ELF-1 (cell line): Measurements from ENCODE around the gene GALNS.
A peak's percentile ranks its signal among the peaks of the same experiment; 100 is the strongest.

Source experiments
- DNase-seq: peaks from one replicate; pipeline ENCODE4 v3.0.0-alpha.2; 2016; ENCODE audit warnings: low read depth, low spot score

The GALNS gene

GRCh38 chr16:88857728-88858339 lies 1.1 kb upstream of the GALNS start:
- peak; percentile 73 for DNase-seq

DNA sequence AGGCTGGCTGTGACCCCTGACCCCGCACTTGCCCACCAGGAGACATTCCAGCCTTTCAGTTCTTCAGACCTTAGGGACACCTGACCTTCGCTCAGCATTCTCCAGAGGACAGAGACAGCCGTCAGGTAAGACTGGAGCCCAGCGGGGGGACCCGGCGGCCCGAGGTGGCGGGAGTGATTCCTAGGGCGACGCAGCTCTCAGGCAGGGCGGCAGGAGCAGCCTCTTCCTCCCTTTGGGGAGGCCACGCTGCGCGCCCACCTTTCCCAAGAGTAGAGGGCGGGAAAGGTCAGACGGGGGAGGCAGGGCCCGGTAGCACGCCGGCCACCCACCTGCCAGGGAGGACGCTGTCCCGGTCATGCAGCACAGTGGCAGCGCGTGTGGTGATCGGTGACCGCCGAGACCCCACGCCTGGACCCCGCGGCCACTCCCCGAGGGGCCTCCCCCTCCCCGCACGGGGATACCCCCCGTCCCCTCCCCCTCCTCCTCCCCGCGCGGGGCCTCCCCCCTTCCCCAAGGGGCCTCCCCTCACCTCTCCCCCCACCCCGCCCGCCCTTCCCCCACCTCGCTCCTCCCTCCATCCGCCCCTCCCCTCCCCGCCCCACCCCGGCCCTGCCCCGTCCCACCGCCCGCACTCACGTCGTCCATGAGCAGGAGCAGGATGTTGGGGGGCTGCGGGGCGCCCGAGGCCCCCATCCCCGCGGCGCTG lies 472 bp downstream of the GALNS start:
- peak; percentile 75 for DNase-seq

DNA sequence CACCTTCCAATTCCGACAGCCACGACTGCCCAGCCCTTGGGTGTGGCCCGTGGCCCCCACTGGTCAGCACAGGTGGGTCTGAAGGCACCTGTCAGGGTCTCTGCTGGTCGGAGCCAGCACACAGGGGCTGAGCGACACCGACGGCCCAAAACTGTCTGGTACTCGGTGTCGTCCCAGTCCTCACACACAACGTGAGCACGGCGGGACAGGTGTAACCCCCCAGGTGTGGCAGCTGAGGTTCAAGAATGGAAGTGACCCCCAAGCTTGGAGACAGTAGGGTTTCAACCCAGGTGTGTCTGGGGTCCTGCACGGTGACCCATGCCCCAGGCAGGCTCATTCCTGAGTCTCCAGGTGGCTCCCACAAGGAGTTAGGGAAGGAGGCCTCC lies 1.0 kb downstream of the GALNS start:
- no peak for DNase-seq

- DNase-seq, result no peak
Measured at GRCh38 chr16:88855176-88855575, 1.6 kb downstream of the GALNS start.

DNA sequence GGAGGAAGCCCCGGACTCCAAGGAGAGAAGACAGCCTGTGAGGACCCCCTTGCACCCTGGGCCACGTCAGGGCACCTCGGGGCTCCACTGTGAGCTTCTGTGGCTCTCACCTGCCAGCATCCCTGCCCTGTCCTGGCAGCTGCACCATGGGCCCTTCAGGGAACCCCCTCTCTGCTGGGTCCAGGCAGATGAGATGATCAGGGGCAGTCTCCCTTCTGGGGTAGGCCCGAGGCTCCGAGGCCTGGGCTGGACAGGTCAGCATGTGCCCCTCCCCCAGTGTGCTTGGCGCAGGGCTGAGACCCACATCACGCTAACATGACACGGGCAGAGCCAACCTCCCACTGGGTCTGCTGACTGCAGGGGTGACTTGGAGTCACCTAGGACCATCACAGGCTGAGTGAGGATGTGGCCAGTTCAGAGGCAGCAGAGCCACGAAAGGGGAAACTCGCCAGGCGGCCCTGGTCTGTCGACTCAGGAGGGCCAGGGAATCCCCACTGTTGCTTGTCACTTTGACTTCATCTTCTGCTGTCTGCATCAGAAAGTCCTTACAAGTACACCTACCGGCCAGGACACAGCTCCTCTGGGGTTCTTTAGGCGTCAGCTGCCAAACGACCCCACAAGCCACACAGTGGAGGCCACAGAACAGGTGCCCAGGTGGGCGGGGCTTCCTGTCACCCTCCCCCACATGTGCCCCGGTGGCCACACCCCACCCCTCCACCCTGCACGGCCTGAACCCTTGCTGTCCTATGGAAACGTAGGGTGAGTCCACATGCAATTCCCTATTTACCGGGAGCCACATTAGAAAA lies 2.2 kb downstream of the GALNS start:
- no peak for DNase-seq

GRCh38 chr16:88853325-88853941 lies 3.3 kb downstream of the GALNS start:
- no peak for DNase-seq

- DNase-seq, result no peak
Measured at GRCh38 chr16:88851616-88852015, 5.1 kb downstream of the GALNS start.

DNA sequence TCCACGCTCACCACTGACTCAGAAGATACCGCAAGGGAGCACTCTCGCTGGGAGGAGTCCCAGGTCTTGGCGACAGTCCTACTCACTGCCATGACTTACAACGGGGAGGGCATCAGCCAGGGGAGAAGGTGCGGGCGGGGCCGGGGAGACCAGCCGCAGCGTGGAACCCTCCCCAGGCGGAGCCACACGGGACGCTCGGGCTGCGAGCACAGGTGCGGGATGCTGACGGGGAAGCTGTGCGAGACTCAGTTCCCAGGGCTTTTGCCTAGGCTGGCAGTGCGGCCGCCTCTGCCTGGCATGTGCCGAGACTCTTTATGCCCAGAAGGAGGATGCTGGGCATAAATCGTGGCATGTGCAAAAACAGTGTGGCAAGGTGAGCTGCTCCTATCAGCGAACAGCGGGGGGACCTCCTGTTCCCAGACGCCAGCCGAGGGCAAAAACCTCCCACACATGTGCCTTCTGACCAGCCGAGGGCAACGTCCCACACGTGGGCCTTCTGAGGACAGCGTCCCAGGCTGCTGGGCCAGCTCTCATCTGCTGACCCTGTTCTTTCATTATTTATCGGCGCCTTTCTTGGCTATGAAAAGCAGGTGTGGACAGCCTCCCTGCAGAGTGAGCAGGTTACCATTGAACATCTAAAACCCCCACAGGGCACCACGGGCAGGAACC lies 6.1 kb downstream of the GALNS start:
- no peak for DNase-seq

- DNase-seq, result no peak
Measured at GRCh38 chr16:88848557-88848956, 8.2 kb downstream of the GALNS start.

DNA sequence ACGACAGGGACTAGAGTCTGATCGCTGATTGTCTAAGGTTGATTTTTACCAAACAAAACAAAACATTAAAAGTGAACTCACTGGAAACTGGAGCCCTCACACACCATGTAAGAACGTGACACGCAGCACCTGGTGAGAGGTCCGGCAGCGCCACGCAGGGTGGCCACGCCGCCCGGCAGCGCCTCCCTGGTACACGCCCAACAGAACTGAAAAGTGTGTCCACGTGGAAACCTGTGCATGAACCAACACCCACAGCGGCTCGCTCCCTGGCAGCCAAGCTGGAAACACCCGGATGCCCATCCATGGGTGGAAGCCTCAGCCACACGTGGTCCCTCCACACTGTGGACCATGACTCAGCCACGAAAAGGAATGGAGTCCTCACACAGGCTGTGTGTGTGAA lies 9.1 kb downstream of the GALNS start:
- no peak for DNase-seq

GRCh38 chr16:88846088-88846487 lies 10.7 kb downstream of the GALNS start:
- no peak for DNase-seq

DNA sequence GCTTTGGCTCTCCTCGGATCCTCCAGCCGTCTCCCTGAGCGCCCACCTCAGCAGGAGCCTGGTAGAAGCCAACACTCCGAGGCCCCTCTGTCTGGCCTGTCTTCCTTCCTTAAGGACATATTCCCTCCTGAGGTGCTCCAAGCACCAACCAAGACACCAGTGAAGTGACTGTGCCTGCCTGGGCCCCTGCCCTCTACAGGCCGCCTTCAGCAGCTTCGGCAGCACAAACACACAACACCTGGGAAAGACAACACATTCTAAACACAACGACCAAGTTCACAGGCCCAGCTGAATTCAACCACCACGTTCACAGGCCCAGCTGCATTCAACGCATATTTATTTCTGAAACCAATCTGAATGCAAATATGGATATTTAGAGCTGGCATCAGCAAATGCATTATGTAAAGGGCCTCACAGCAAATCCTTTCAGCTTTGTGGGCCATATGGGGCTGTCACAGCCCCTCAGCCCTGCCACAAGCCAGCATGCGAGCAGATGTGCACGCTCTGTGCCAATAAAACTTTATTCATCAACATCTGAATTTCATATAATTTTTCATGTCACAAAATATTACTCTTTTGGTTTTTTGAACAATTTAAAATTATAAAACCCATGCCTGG lies 12.2 kb downstream of the GALNS start:
- DNase-seq, result peak; percentile 18

DNA sequence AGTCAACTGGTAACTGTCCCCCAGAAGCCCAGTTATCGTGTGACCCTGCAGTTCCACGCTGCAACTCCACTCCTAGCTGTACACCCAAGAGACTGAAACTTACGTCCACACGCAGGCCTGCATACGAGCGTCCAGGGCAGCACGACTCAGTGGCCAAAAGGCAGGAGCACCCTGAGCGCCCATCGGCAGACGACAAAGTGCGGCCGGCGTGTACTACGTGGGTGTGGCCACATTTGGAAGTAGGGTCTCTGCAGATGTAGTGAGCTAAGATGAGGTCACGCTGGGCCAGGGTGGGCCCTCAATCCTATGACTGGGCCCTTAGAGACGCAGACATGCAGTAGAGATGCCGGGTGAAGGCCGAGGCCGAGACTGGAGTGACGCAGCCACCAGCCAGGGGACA lies 13.5 kb downstream of the GALNS start:
- no peak for DNase-seq

DNA sequence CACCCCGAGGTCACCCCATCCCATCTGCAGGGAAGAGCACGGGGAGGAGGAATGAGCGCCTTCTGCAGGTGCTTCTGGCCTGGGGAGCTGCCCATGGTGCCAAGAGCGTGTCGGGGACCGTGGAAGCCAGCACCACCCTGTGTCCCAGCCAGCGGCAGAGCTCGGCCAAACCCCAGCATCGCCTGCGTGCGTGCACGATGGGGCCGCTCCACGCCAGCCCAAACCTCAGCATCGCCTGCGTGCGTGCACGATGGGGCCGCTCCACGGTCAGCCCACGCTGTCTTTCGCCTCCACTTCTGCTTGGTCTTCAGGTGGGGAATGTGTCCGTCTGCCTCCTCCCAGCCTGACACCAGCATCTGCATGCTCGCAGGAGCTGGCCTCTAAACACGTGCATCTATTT lies 13.9 kb downstream of the GALNS start:
- DNase-seq, result no peak

- DNase-seq, result no peak
Measured at GRCh38 chr16:88842308-88842756, 14.4 kb downstream of the GALNS start.

GRCh38 chr16:88841521-88842307 lies 15.0 kb downstream of the GALNS start:
- DNase-seq, result no peak

GRCh38 chr16:88840600-88841215 lies 16.0 kb downstream of the GALNS start:
- DNase-seq, result no peak

DNA sequence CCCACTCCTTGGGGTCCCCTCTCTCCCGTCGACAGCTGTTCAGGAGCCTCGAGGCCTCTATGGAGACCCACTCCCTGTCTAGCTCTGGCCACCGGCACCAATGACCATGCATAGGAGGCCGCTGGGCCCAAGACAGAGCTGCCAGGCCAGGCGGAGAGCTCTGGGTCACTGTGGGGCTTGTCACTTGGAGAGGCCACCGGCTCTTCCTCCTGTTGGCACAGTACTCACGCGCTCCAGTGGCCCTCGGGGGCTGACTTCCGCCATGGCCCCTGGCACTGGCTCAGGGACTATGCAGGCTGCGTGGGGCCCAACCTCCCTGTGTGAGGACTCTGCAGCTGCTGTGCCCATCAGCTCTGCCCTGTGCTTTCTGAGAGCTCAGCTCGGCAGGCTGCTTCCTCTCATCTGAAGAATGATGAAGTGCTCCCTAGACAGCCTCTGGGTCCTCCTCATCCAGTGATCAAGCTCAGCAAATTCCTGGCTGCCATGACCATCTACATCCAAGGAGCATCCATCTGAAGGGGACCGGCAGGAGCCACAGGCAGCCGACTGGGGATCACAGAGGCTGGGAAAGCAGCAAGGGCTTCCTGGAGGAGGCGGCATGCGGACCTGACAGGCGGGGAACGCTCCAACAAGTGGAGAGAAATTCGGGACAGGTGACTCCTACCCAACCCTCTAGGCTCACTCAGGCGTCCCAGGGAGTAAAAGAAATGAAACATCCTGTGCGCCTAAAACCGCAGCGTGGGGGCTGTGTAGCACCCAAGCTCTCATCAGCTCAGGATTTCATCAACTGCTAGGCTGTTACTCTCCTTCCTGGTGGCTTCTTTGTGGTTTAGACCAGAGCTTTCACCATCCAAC lies 16.8 kb downstream of the GALNS start:
- DNase-seq, result no peak

GRCh38 chr16:88839026-88839529 lies 17.7 kb downstream of the GALNS start:
- peak; percentile 40 for DNase-seq
